Hepatocyte (in vitro differentiated cells): ENCODE measurements around the gene RELCH. TPM values are rescaled to one million over a fixed set of nuclear protein-coding genes. Genes with fewer than 3 reads are reported as not detected.

ENCODE experiments used
- DNase-seq: peaks from one replicate; pipeline ENCODE4 v3.0.0-alpha.2; 2016; ENCODE audit warnings: low spot score
- H2AFZ ChIP-seq: fragments of 200-600 bp; sonication (generic); 2 replicates; pipeline ENCODE4 v1.6.0; 2016; ENCODE audit warnings: antibody characterized with exemption, mild to moderate bottlenecking
- H3K27ac ChIP-seq: fragments of 200-600 bp; sonication (generic); 2 replicates; pipeline ENCODE4 v1.5.1; 2016; ENCODE audit warnings: mild to moderate bottlenecking
- H3K27me3 ChIP-seq: fragments of 200-600 bp; sonication (generic); 2 replicates; pipeline ENCODE4 v1.6.1; 2016
- H3K36me3 ChIP-seq: fragments of 200-600 bp; sonication (generic); replicated peaks from 2 replicates; pipeline ENCODE4 v1.5.1; 2016; ENCODE audit warnings: low read depth; ENCODE audit not compliant: insufficient read depth
- H3K4me1 ChIP-seq: fragments of 200-600 bp; sonication (generic); 2 replicates; pipeline ENCODE4 v1.5.1; 2016; ENCODE audit warnings: mild to moderate bottlenecking, moderate library complexity; ENCODE audit not compliant: insufficient read depth
- H3K4me2 ChIP-seq: fragments of 200-600 bp; sonication (generic); 2 replicates; pipeline ENCODE4 v1.6.0; 2016
- H3K4me3 ChIP-seq: fragments of 200-600 bp; sonication (generic); 2 replicates; pipeline ENCODE4 v1.5.1; 2016; ENCODE audit warnings: mild to moderate bottlenecking
- H3K79me2 ChIP-seq: fragments of 200-600 bp; sonication (generic); 2 replicates; pipeline ENCODE4 v1.6.0; 2017; ENCODE audit warnings: mild to moderate bottlenecking
- H3K9me2 ChIP-seq: fragments of 200-600 bp; sonication (generic); replicated peaks from 2 replicates; pipeline ENCODE4 v1.6.0; 2017; ENCODE audit warnings: mild to moderate bottlenecking; ENCODE audit not compliant: insufficient read depth
- H3K9me3 ChIP-seq: fragments of 200-600 bp; sonication (generic); 2 replicates; pipeline ENCODE4 v1.5.1; 2016; ENCODE audit warnings: low read depth, mild to moderate bottlenecking
- H4K20me1 ChIP-seq: fragments of 200-600 bp; sonication (generic); 2 replicates; pipeline ENCODE4 v1.6.0; 2016; ENCODE audit warnings: mild to moderate bottlenecking; ENCODE audit not compliant: insufficient read depth, poor library complexity, severe bottlenecking
- EZH2 ChIP-seq: fragments of 200-600 bp; sonication (generic); IDR thresholded peaks from 2 replicates; pipeline ENCODE4 v1.6.1; 2016; ENCODE audit warnings: antibody characterized with exemption, mild to moderate bottlenecking, borderline replicate concordance
- EZH2phosphoT487 ChIP-seq: fragments of 200-600 bp; sonication (generic); IDR thresholded peaks from one replicate; pipeline ENCODE4 v1.6.1; 2018; ENCODE audit warnings: antibody characterized with exemption, mild to moderate bottlenecking, low read depth, moderate library complexity; ENCODE audit not compliant: unreplicated experiment, severe bottlenecking
- WGBS: methylation state at CpG from one replicate; pipeline ENCODE4 v1.1.6; 2016; ENCODE audit warnings: low lambda C conversion rate; ENCODE audit errors: missing lambda C conversion rate; 5-methylcytosine and 5-hydroxymethylcytosine counted together
- polyA plus RNA-seq: library from polyadenylated mRNA; unstranded; fragments of >200 nt; fragmentation: Nextera tagmentation; extraction: Ambion mirVana; gene quantifications from 2 replicates; pipeline ENCODE4 v1.2.1, GENCODE V29; 2016
- total RNA-seq: library from RNA; depleted of rRNA; stranded (reverse); fragments of >200 nt; gene quantifications from 2 replicates; pipeline ENCODE4 v1.2.3, GENCODE V29; 2014
- TF ChIP-seq, protein P1 (sequence below): fragments of 200-600 bp; sonication (generic); IDR thresholded peaks from 2 replicates; pipeline ENCODE4 v1.5.1; 2016; ENCODE audit warnings: antibody characterized with exemption, mild to moderate bottlenecking; ENCODE audit not compliant: poor library complexity

RELCH gene
- total and polyA plus RNA-seq, 2 experiments from 2014 or later, result 8.3 to 45.8 TPM

GRCh38 chr18:62329691-62330454, 142.8 kb downstream of the RELCH start:
- no peaks in the 10 kb centered on the region for H3K9me3 ChIP-seq
- TF ChIP-seq, protein P1, sequence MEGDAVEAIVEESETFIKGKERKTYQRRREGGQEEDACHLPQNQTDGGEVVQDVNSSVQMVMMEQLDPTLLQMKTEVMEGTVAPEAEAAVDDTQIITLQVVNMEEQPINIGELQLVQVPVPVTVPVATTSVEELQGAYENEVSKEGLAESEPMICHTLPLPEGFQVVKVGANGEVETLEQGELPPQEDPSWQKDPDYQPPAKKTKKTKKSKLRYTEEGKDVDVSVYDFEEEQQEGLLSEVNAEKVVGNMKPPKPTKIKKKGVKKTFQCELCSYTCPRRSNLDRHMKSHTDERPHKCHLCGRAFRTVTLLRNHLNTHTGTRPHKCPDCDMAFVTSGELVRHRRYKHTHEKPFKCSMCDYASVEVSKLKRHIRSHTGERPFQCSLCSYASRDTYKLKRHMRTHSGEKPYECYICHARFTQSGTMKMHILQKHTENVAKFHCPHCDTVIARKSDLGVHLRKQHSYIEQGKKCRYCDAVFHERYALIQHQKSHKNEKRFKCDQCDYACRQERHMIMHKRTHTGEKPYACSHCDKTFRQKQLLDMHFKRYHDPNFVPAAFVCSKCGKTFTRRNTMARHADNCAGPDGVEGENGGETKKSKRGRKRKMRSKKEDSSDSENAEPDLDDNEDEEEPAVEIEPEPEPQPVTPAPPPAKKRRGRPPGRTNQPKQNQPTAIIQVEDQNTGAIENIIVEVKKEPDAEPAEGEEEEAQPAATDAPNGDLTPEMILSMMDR, result no peak
- no peak for TF ChIP-seq EZH2
- TF ChIP-seq EZH2phosphoT487, result no peak
- H3K4me1 ChIP-seq, result peaks cover 32% of the 10 kb centered on the region
- no peaks in the 10 kb centered on the region for H3K79me2 ChIP-seq
- peak overlapping the region; percentile 50 for H3K4me2 ChIP-seq
- peaks cover 35% of the 10 kb centered on the region for H3K27me3 ChIP-seq
- peak; percentile 78 for DNase-seq
- H3K36me3 ChIP-seq, result no peaks in the 10 kb centered on the region
- H3K4me3 ChIP-seq, result no peak overlapping the region
- H3K9me2 ChIP-seq, result no peaks in the 10 kb centered on the region
- 42% methylated on average over 15 of the region's 15 CpGs for WGBS
- H2AFZ ChIP-seq, result peak overlapping the region; percentile 44
- H3K27ac ChIP-seq, result peak overlapping the region; percentile 88
- no peaks in the 10 kb centered on the region for H4K20me1 ChIP-seq

DNA sequence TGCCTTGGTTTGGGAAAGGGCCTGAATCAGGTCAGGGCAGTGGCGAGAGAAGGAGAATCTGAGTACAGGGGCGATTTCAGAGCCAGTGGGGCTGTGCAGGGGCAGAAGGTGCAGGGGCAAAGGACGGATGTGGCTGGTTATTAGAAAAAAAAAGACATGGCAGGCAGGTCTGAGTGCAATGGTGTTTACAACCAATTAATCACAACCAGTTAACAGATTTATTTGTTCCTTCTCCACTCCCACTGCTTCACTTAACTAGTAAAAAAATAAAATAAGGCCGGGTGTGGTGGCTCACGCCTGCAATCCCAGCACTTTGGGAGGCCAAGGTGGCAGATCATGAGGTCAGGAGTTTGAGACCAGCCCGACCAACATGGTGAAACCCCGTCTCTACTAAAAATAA, 143.6 kb downstream of the RELCH start:
- TF ChIP-seq EZH2 (no peak), EZH2phosphoT487 (no peak)
- TF ChIP-seq, protein P1, result no peak
- Histone ChIP-seq H3K4me1 (peaks cover 32% of the 10 kb centered on the region), H4K20me1 (no peaks in the 10 kb centered on the region), H3K4me3 (no peak overlapping the region), H2AFZ (no peak overlapping the region), H3K9me3 (no peaks in the 10 kb centered on the region), H3K9me2 (no peaks in the 10 kb centered on the region), H3K4me2 (no peak overlapping the region), H3K27ac (peak overlapping the region; percentile 88), H3K36me3 (no peaks in the 10 kb centered on the region), H3K27me3 (peaks cover 33% of the 10 kb centered on the region), H3K79me2 (no peaks in the 10 kb centered on the region)
- WGBS, result 94% methylated on average over 7 of the region's 7 CpGs
- DNase-seq, result no peak

- WGBS, result 89% methylated on average over 8 of the region's 8 CpGs
- H3K4me2 ChIP-seq, result no peak overlapping the region
- TF ChIP-seq EZH2phosphoT487, result no peak
- no peak for TF ChIP-seq EZH2
- TF ChIP-seq, protein P1, result no peak
Observed at GRCh38 chr18:62331581-62332356, 144.7 kb downstream of the RELCH start.

More at GRCh38 chr18:62331581-62332356, 144.7 kb downstream of the RELCH start:
- no peak overlapping the region for H3K27ac ChIP-seq
- H3K4me3 ChIP-seq, result no peak overlapping the region
- no peaks in the 10 kb centered on the region for H3K79me2 ChIP-seq
- no peaks in the 10 kb centered on the region for H3K9me2 ChIP-seq
- H2AFZ ChIP-seq, result no peak overlapping the region
- H3K9me3 ChIP-seq, result no peaks in the 10 kb centered on the region
- H3K4me1 ChIP-seq, result peaks cover 27% of the 10 kb centered on the region
- no peaks in the 10 kb centered on the region for H3K36me3 ChIP-seq
- DNase-seq, result no peak
- H4K20me1 ChIP-seq, result no peaks in the 10 kb centered on the region
- peaks cover 22% of the 10 kb centered on the region for H3K27me3 ChIP-seq
